Measurements from ENCODE around the gene TRUB2.
A peak's percentile ranks its signal among the peaks of the same experiment; 100 is the strongest.
"Not testable (repeated sequence)": the region's sequence is repeated elsewhere in the genome, so short reads cannot be mapped to it uniquely, and the experiment has no call there.

Gene TRUB2

GRCh38 chr9:128298535-128299482, 23.4 kb downstream of the TRUB2 start:
- DNase-seq (ENCODE audit: low spot score): no peak

- DNase-seq (ENCODE audit: low spot score): no peak
These were observed 24.9 kb downstream of the TRUB2 start for GRCh38 chr9:128297221-128297773.

GRCh38 chr9:128296340-128297220, 25.7 kb downstream of the TRUB2 start:
- no peak for DNase-seq (ENCODE audit: low spot score)

- DNase-seq (ENCODE audit: low spot score): no peak
These were observed 28.1 kb downstream of the TRUB2 start for GRCh38 chr9:128294142-128294541.

- no peak for DNase-seq (ENCODE audit: low spot score)
These were observed 29.2 kb downstream of the TRUB2 start for GRCh38 chr9:128293091-128293490.

- DNase-seq (ENCODE audit: low spot score): no peak
These were observed 30.2 kb downstream of the TRUB2 start for GRCh38 chr9:128292009-128292408.

- no peak for DNase-seq (ENCODE audit: low spot score)
These were observed 33.8 kb downstream of the TRUB2 start for GRCh38 chr9:128288273-128289004.

- no peak for DNase-seq (ENCODE audit: low spot score)
These were observed 35.8 kb downstream of the TRUB2 start for GRCh38 chr9:128286440-128286839.

- no peak for DNase-seq (ENCODE audit: low spot score)
These were observed 37.0 kb downstream of the TRUB2 start for GRCh38 chr9:128285033-128285784.

- DNase-seq (ENCODE audit: low spot score): no peak
These were observed 39.7 kb downstream of the TRUB2 start for GRCh38 chr9:128282500-128282899.

GRCh38 chr9:128280084-128280622, 42.1 kb downstream of the TRUB2 start:
- DNase-seq (ENCODE audit: low spot score): no peak

- not testable (repeated sequence) for DNase-seq (ENCODE audit: low spot score)
These were observed 42.9 kb downstream of the TRUB2 start for GRCh38 chr9:128279088-128280073.

- peak; percentile 15 for DNase-seq (ENCODE audit: low spot score)
These were observed 45.5 kb downstream of the TRUB2 start for GRCh38 chr9:128276574-128277270.

GRCh38 chr9:128276008-128276573, 46.2 kb downstream of the TRUB2 start, which contains the start of gene SWI5:
TSS of gene SWI5 (plus strand) at chr9:128276276.
- DNase-seq (ENCODE audit: low spot score): peak; percentile 100

GRCh38 chr9:128275198-128276007, 46.8 kb downstream of the TRUB2 start, which contains the start of gene GOLGA2:
TSS of gene GOLGA2 (minus strand) at chr9:128276007. CDS start at chr9:128275976, 31 bp downstream.
- peak; percentile 58 for DNase-seq (ENCODE audit: low spot score)

- no peak for DNase-seq (ENCODE audit: low spot score)
These were observed 48.0 kb downstream of the TRUB2 start for GRCh38 chr9:128274245-128274644.

GRCh38 chr9:128271512-128271911, 50.7 kb downstream of the TRUB2 start:
- no peak for DNase-seq (ENCODE audit: low spot score)
